Frontal cortex (tissue), 4 donors: ENCODE results near the gene CAPN15. TPM values are rescaled to one million over a fixed set of nuclear protein-coding genes. Genes with fewer than 3 reads are reported as not detected.

Experiments
- DNase-seq, 2 donors: peaks; one replicate each; pipeline ENCODE4 v3.0.0; 2012; ENCODE audit warnings: low spot score in 2 of 2
- FAIRE-seq: peaks from 2 replicates; lab custom pipeline; 2012; peaks lifted over from hg19 to GRCh38; lab: Jason Lieb, UNC
- small RNA-seq: library from RNA; depleted of rRNA; stranded (forward); fragments of <200 nt; gene quantifications from one replicate; pipeline ENCODE3, GENCODE V24; 2014
- total RNA-seq: library from RNA; depleted of rRNA; stranded (reverse); fragments of >200 nt; gene quantifications from one replicate; pipeline ENCODE4 v1.2.3, GENCODE V29; 2014
- donor health status: control.
- donor health status: control.
- donor health status: control.

Gene CAPN15
- total RNA-seq, 1 donor from 2014 or later: 7.3 TPM

DNA sequence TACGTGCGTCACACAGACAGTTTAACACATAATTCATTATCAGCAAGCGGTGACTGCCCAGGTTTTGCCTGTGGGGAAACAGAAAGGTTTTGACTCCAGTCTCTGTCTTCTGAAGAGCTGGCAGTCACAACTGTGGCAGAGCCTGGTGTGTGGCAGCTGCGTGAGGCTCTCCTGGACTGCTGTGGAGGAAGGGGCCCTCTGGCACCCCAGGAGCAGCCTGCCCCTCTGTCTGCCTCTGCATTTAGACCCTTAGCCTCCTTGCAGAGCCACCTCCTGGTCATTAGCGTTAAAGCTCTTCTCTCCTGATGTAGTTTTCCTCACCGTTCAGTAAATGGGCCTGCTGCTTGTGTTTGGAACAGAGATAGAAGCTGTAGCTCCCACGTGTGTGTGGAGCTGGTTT lies 73.3 kb downstream of the CAPN15 start:
- no peak for FAIRE-seq
- DNase-seq: no peak

DNA sequence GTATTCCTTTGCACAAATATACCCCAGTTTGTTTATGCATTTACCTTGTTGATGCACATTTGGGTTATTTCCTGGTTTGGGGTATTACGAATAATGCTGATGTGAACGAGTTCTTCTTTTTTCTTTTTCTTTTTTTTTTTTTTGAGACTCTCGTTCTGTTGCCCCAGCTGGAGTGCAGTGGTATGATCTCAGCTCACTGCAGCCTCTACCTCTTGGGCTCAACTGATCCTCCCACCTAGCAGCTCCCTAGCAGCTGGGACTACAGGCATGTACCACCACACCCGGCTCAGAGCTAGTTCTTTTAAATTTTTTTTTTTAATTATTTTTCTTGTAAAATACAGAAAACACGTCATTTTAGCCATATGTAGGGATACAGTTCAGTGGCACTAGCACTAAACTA lies 76.4 kb downstream of the CAPN15 start:
- DNase-seq (no peak), FAIRE-seq (no peak)

Small RNA genes lying within 50 kb of the gene (small RNA-seq; reads per million reads assigned to genes)
- gene MIR3176 (0.56 reads per million, percentile 44 among the genes with 10 or more reads in this experiment), gene MIR5587 (not detected), gene Z98883.1 (not detected)

Other genes with a start within 250 kb of the CAPN15 start
- 51.4 TPM for gene ARHGDIG, start 247.1 kb upstream of the CAPN15 start, total RNA-seq
- gene PDIA2, start 244.5 kb upstream of the CAPN15 start, total RNA-seq: 11.4 TPM
- gene AXIN1, start 175.0 kb upstream of the CAPN15 start, total RNA-seq: 24.5 TPM
- gene MRPL28, start 157.2 kb upstream of the CAPN15 start, total RNA-seq: 44.8 TPM
- 18.8 TPM for gene PGAP6, start 145.7 kb upstream of the CAPN15 start, total RNA-seq
- gene NME4, start 130.5 kb upstream of the CAPN15 start, total RNA-seq: 12.6 TPM
- gene DECR2, start 125.8 kb upstream of the CAPN15 start, total RNA-seq: 7.7 TPM
- gene RAB11FIP3, start 102.1 kb upstream of the CAPN15 start, total RNA-seq: 26.5 TPM
- gene PRR35, start 32.7 kb downstream of the CAPN15 start, total RNA-seq: not detected
- 0.41 TPM for gene NHLRC4, start 39.3 kb downstream of the CAPN15 start, total RNA-seq
- 16.7 TPM for gene PIGQ, start 42.3 kb downstream of the CAPN15 start, total RNA-seq
- gene RAB40C, start 62.4 kb downstream of the CAPN15 start, total RNA-seq: 25.3 TPM
- 0.41 TPM for gene WFIKKN1, start 103.3 kb downstream of the CAPN15 start, total RNA-seq
- 31.8 TPM for gene METTL26, start 108.6 kb downstream of the CAPN15 start, total RNA-seq
- gene MCRIP2, start 114.1 kb downstream of the CAPN15 start, total RNA-seq: 9.8 TPM
- gene WDR90, start 121.7 kb downstream of the CAPN15 start, total RNA-seq: 8.2 TPM
- 17.9 TPM for gene RHOT2, start 140.4 kb downstream of the CAPN15 start, total RNA-seq
- gene RHBDL1, start 148.0 kb downstream of the CAPN15 start, total RNA-seq: 2.0 TPM
- gene STUB1, start 152.7 kb downstream of the CAPN15 start, total RNA-seq: 77.5 TPM
- 10.2 TPM for gene JMJD8, start 156.6 kb downstream of the CAPN15 start, total RNA-seq
- 2.9 TPM for gene WDR24, start 162.7 kb downstream of the CAPN15 start, total RNA-seq
- 4.5 TPM for gene FBXL16, start 178.1 kb downstream of the CAPN15 start, total RNA-seq
- 23.6 TPM for gene METRN, start 187.4 kb downstream of the CAPN15 start, total RNA-seq
- 13.0 TPM for gene ANTKMT, start 193.4 kb downstream of the CAPN15 start, total RNA-seq
- gene CCDC78, start 198.7 kb downstream of the CAPN15 start, total RNA-seq: 4.5 TPM
- 11.4 TPM for gene HAGHL, start 199.4 kb downstream of the CAPN15 start, total RNA-seq
- 50.1 TPM for gene CIAO3, start 213.3 kb downstream of the CAPN15 start, total RNA-seq
- not detected for gene MSLN, start 233.0 kb downstream of the CAPN15 start, total RNA-seq